HG03354 (cell line): ENCODE measurements around the gene FAM50B.
A peak's percentile ranks its signal among the peaks of the same experiment; 100 is the strongest.
"Not testable (repeated sequence)": the region's sequence is repeated elsewhere in the genome, so short reads cannot be mapped to it uniquely, and the experiment has no call there.

ENCODE experiments used
- ATAC-seq: cut with Tn5 transposase; IDR thresholded peaks from one replicate; pipeline ENCODE4 v1.9.1; 2021; ENCODE audit warnings: mild to moderate bottlenecking; ENCODE audit not compliant: unreplicated experiment, poor library complexity, severe bottlenecking

FAM50B gene

DNA sequence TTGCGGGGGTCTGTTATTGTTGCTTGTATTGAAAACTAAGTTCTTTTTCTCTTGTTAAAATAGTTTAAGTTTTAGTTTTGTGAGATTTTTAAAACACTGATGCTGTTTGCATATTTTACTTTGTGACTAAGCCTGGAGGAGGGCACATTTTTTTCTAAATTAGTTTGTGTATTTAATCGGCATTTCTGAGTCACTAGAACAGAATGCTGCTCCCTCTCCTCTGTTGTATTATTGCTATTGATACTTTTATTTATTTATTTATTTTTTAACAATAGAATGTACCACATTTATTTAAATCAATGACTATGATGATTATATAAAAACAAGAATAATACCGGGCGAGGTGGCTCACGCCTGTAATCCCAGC lies 5.1 kb upstream of the FAM50B start:
- ATAC-seq = no peak

- no peak for ATAC-seq
These were observed 1.7 kb upstream of the FAM50B start for GRCh38 chr6:3847521-3847920.

GRCh38 chr6:3848380-3848779 lies 793 bp upstream of the FAM50B start:
- no peak for ATAC-seq

GRCh38 chr6:3849681-3850450 lies 693 bp downstream of the FAM50B start:
- ATAC-seq = peak; percentile 5

DNA sequence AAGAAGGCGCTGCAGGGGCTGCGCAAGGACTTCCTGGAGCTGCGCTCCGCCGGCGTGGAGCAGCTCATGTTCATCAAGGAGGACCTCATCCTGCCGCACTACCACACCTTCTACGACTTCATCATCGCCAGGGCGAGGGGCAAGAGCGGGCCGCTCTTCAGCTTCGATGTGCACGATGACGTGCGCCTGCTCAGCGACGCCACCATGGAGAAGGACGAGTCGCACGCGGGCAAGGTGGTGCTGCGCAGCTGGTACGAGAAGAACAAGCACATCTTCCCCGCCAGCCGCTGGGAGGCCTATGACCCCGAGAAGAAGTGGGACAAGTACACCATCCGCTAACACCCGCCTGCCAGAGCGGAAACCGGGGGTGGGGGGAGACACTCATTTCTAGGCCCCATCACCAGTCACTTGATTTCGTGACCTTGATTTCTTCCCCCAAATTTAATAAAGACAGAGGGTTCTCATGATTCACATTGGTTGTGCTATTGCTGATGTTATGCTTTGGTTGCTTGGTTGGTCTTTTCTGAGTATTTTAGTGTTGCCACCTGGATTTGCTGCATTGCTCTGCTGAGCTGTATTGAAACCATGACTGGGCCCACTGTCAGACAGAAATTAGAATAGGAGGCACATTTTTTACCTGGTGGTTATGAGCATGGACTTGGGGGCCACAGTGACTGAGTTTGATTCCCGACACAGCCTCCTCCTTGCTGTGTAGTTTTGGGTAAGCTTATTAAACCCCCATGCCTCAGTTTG lies 1.5 kb downstream of the FAM50B start:
- ATAC-seq = no peak

DNA sequence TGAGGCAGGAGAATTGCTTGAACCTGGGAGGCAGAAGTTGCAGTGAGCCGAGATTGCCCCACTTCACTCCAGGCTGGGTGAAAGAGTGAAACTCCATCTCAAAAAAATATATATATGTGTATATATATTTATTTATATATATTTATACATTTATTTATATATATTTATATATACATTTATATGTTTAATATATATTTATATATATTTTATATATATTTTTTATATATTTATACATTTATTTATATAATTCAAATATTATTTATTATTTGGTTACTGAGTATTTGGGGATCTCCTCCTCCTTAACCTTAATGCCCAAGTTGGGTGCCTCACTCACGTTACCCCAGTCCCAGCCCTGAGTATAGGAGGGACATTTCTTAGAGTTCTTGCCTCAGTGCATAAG lies 2.7 kb downstream of the FAM50B start:
- ATAC-seq = no peak

DNA sequence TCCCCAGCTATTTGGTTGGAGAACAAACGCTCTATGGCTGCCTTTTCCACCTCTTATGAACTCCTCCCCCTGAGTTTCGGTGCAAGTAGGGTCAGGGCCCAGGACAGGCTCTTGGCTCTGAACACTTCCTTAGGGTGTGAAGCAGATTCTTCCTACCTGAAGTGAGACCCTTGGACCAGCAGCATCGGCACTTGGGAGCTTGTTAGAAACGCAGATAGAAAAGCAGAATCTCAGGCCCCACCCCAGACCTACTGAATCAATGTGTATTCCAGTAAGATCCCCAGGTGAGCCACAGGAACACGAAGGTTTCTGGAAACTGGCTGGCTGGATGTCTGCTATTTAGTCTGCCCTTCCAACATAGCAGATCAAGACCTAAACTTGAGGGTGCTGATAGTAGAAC lies 3.2 kb downstream of the FAM50B start:
- ATAC-seq = no peak

DNA sequence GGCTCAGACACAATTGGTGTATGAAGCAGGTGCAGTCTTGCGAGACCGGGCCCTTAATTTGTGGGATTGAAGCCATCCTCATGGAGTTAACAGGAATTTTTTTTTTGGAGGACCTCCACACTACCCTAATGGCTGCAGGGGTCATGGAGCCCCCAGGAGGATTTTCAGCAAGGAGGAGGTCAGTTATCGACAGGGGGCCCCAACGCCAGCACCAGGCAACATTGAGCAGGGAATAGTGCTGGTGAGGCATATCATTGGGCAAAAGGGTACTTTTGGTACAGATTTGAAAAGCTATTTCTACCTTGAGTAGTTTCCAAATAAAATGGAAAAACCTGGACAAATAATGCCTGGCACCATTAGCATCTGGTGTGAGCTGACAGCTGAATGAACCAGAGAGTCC lies 6.7 kb downstream of the FAM50B start:
- no peak for ATAC-seq

DNA sequence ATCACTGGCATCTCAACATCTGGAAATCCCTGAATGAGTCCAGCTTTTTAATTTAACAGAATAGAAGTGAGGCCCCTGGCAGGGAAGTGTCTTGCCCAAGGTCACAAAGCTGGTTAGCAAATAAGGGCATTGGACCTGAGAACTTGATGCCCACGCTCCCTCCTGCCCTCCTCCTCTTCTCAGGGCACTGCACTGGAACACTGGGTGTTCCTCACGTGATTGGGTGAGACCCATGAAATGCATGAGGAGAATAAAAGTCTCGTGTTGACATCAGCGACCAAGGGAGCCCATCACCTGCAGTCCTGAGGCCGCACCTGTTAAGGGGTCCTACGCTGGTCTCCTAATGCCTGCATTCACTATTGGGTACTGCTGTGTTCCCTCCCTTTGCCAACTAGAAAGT lies 7.4 kb downstream of the FAM50B start:
- ATAC-seq = no peak

DNA sequence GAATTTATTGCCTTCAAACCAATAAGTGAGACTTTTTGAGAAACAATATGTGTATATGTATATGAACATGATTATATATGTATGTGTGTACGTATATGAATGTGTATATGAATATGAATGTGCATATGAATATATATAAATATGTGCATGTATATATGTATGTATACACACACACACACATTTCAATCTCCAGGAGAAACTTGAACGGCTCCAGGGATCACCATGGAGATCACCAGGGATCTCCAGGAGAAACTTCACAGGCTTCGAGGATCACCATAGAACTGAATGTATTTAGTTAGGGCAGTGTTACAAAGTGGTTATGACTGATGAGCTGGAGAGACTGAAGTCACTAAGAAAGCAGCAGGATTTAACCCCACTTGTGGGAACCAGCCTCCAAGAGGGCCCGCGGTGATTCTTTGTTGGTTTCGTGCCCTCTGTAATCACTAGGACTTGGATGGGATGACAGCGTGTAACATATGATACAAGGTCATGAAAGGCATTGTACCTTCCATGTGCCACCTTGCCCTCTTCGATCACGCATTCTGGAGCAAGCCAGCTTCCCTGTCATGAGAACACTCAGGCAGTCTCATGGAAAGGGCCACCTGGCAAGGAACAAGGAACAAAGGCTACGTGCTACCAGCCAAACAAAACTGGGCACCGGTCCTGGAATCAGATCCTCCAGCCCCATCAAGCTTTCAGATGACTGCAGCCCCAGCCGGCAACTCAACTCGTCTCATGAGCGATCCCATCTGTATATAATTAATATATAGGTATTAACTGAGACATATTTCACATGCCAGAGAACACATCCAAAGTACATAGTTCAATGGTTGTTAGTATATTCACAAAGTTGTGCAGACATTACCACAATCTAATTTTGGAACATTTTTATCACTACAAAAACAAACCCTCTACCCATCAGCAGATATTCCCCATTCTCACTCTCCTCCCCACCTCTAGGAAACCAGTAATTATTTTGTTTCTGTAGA lies 8.6 kb downstream of the FAM50B start:
- ATAC-seq = no peak

DNA sequence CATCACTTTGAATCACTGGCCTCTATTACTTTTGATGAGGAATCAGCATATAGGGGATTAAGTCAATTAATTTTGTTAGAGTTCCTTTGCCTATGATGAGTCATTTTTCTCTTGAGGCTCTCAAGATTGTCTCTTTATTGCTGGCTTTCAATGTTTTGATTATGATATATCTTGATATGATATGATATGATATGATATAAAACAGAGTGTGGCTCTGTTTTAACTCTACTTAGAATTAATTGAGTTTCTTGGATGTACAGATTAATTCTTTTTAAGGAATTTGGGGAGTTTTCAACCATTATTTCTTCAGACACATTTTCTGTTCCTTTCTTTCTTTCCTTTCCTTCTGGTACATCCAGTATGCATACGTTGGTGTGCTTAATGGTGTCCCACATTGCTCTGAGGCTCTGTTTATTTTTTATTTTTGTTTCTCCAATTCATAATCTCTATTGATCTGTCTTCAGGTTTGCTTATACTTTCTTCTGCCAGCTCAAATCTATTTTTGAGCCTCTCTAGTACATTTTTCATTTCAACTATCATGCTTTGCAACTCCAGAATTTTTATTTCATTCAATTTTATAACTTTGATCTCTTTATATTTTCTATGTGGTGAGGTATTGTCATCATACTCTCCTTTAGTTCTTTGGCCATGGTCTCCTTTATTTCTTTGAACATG lies 10.8 kb downstream of the FAM50B start:
- ATAC-seq = no peak

DNA sequence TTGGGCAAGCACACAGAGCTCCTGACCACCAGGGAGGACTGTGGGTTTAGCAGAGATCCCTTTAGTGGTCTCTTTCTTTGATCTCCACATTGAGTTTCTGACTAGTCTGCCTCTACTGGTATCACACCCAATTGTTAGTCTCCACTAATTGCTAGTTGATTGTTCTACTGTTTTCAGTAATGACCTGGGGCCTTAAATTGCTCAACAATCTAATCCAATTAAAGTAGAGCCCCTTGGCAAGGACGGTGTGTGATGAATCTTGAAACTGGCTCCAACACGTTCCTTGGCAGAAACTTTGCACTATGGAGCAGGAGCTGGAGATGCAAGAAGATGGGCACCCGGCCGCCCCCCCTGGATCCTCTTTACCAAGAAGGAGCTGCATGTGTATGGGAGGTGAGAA lies 12.3 kb downstream of the FAM50B start:
- no peak for ATAC-seq

GRCh38 chr6:3862038-3862437 lies 12.9 kb downstream of the FAM50B start:
- no peak for ATAC-seq

DNA sequence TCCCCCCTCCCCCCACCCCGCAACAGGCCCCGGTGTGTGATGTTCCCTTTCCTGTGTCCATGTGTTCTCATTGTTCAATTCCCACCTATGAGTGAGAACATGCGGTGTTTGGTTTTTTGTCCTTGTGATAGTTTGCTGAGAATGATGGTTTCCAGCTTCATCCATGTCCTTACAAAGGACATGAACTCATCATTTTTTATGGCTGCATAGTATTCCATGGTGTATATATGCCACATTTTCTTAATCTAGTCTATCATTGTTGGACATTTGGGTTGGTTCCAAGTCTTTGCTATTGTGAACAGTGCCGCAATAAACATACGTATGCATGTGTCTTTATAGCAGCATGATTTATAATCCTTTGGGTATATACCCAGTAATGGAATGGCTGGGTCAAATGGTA lies 14.1 kb downstream of the FAM50B start:
- ATAC-seq = not testable (repeated sequence)

GRCh38 chr6:3865463-3865862 lies 16.3 kb downstream of the FAM50B start:
- no peak for ATAC-seq

- no peak for ATAC-seq
These were observed 18.7 kb downstream of the FAM50B start for GRCh38 chr6:3867641-3868502.

DNA sequence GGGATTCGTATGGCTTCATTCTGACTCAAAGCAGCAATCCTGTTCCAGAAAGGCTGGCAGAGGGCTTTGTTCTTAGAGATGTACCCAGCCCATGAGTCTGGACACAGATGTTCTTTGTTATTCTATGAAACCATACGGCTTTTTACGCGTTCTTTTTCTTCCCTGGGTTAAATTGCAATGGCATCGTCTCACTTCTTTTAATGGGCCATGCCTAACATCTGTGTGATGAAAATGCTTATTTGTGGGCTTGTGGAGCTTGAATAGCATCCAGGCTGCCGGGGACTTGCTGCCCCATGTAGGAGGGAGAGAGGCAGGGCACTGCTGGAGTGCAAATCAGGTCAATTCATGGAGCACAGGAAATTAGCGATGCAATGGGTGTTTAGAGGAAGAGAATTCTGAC lies 19.4 kb downstream of the FAM50B start:
- ATAC-seq = no peak

GRCh38 chr6:3869284-3869631 lies 20.1 kb downstream of the FAM50B start:
- no peak for ATAC-seq
